Tibial nerve (tissue), 4 donors: ENCODE results near the gene ST3GAL2.

Experiments used
- CTCF ChIP-seq, 5 experiments: fragments of 200-600 bp in 3 of 5; fragments of 450-650 bp in 2 of 5; sonication (generic) in 3 of 5; IDR thresholded peaks; one replicate each; pipeline ENCODE4 v1.5.1; 2016 to 2019; ENCODE audit warnings: antibody characterized with exemption in 5 of 5, mild to moderate bottlenecking in 3 of 5, moderate library complexity in 2 of 5
- EP300 ChIP-seq, 2 donors: sonication (generic); formaldehyde crosslinking; IDR thresholded peaks; one replicate each; pipeline ENCODE4 v1.6.1; 2017; ENCODE audit warnings: antibody characterized with exemption in 2 of 2, mild to moderate bottlenecking in 1 of 2

- TF ChIP-seq CTCF (IDR thresholded peaks at IDR 0.05) = no peak
- no peak for TF ChIP-seq EP300 (IDR thresholded peaks at IDR 0.05)
Observed at GRCh38 chr16:70399381-70399780, 39.5 kb downstream of the ST3GAL2 start.
